Stomach (tissue), 9 donors: ENCODE data around the gene SGK1. TPM values are rescaled to one million over a fixed set of nuclear protein-coding genes. Genes with fewer than 3 reads are reported as not detected.

Experiments used
- DNase-seq, 2 donors: peaks; one replicate each; pipeline versions ENCODE4 v3.0.0 to v3.0.0-alpha.2; 2013 to 2019
- H3K27ac ChIP-seq, 5 donors: fragments of 200-600 bp in 4 of 5; sonication (generic) in 4 of 5; one replicate each; pipeline ENCODE4 v1.5.1; 2013 to 2019; ENCODE audit warnings: mild to moderate bottlenecking in 1 of 5, moderate library complexity in 1 of 5
- H3K27me3 ChIP-seq, 3 donors: fragments of 200-600 bp; sonication (generic); one replicate each; pipeline ENCODE4 v1.5.1; 2017 to 2019; ENCODE audit warnings: mixed run types in 1 of 3
- H3K36me3 ChIP-seq, 4 donors: fragments of 200-600 bp; sonication (generic); 1 replicate in 3 of 4; 2 replicates in 1 of 4; pipeline ENCODE4 v1.5.1; 2016 to 2019
- H3K4me1 ChIP-seq, 4 donors: fragments of 200-600 bp; sonication (generic); one replicate each; pipeline ENCODE4 v1.5.1; 2016 to 2019
- H3K4me3 ChIP-seq, 4 donors: fragments of 200-600 bp; sonication (generic) in 3 of 4; one replicate each; pipeline ENCODE4 v1.5.1; 2016 to 2019; ENCODE audit warnings: mild to moderate bottlenecking in 1 of 4
- H3K9me3 ChIP-seq, 4 donors: fragments of 200-600 bp; sonication (generic); one replicate each; pipeline ENCODE4 v1.5.1; 2016 to 2019
- EP300 ChIP-seq: sonication (generic); formaldehyde crosslinking; IDR thresholded peaks from one replicate; pipeline ENCODE4 v1.6.1; 2017; ENCODE audit warnings: antibody characterized with exemption
- POLR2A ChIP-seq, 4 donors: fragments of 450-650 bp; IDR thresholded peaks; one replicate each; pipeline ENCODE4 v1.6.1; 2016; ENCODE audit warnings: antibody characterized with exemption in 4 of 4, control low read depth in 2 of 4, mild to moderate bottlenecking in 1 of 4, moderate library complexity in 1 of 4
- POLR2AphosphoS5 ChIP-seq, 3 donors: sonication (generic); formaldehyde crosslinking; IDR thresholded peaks; one replicate each; pipeline ENCODE4 v1.6.1; 2016; ENCODE audit warnings: antibody characterized with exemption in 3 of 3
- WGBS, 5 donors: extraction: QIAGEN DNeasy Blood & Tissue Kit in 3 of 5; methylation state at CpG; one replicate each; pipeline versions ENCODE4 v1.1.5 to v1.1.7; 2013 to 2018; 5-methylcytosine and 5-hydroxymethylcytosine counted together
- intact Hi-C: fragments of 100-400 bp; cut with DNase I; formaldehyde crosslinking; loops from one replicate; pipeline ENCODE4 v1.15.1; 2023; ENCODE audit warnings: low total_unique reads
- polyA plus RNA-seq, 3 donors: library from polyadenylated mRNA; stranded (reverse); fragments of 200-250 nt; gene quantifications; one replicate each; pipeline ENCODE4 v1.2.3, GENCODE V29; 2013
- total RNA-seq, 5 donors: library from RNA; depleted of rRNA; stranded (reverse); fragments of >200 nt; gene quantifications; one replicate each; pipeline versions ENCODE4 v1.1.0 to v1.2.3, GENCODE V29; 2014 to 2016
- TF ChIP-seq, protein P1 (sequence below), 7 experiments: fragments of 450-650 bp in 4 of 7; fragments of 200-600 bp in 3 of 7; sonication (generic) in 3 of 7; IDR thresholded peaks; one replicate each; pipeline ENCODE4 v1.5.1; 2016 to 2019; ENCODE audit warnings: antibody characterized with exemption in 7 of 7, control low read depth in 2 of 7, mild to moderate bottlenecking in 1 of 7
- donor health status: healthy with polysubstance abuse.
- donor health status: Bipolar disorder and iron deficiency.
- donor health status: healthy.

SGK1 gene
- total and polyA plus RNA-seq, 8 donors = 72.3 to 347 (median 154) TPM

DNA sequence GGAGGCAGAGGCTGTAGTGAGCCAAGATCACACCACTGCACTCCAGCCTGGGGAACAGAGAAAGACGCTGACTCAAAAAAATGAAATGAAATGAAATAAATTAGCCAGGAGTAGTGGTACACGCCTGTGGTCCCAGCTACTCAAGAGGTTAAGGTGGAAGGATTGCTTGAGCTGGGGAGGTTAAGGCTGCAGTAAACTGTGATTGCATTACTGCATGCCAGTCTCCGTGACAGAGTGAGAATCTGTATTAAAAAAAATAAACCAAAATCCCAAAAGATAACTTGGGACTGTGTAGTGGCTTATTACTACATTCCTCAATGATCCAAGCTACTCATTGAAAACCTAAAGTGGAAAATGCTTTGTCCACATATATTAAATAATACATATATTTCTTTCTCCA is 87.0 kb downstream of the SGK1 start:
- H3K36me3 ChIP-seq = no peaks in the 10 kb centered on the region
- 83 to 93% (median 91%) methylated on average over 3 of the region's 3 CpGs for WGBS, 5 donors
- TF ChIP-seq EP300 = no peak
- no peak for TF ChIP-seq POLR2A (IDR thresholded peaks at IDR 0.05)
- no peak for TF ChIP-seq POLR2AphosphoS5 (IDR thresholded peaks at IDR 0.05)
- TF ChIP-seq, protein P1, sequence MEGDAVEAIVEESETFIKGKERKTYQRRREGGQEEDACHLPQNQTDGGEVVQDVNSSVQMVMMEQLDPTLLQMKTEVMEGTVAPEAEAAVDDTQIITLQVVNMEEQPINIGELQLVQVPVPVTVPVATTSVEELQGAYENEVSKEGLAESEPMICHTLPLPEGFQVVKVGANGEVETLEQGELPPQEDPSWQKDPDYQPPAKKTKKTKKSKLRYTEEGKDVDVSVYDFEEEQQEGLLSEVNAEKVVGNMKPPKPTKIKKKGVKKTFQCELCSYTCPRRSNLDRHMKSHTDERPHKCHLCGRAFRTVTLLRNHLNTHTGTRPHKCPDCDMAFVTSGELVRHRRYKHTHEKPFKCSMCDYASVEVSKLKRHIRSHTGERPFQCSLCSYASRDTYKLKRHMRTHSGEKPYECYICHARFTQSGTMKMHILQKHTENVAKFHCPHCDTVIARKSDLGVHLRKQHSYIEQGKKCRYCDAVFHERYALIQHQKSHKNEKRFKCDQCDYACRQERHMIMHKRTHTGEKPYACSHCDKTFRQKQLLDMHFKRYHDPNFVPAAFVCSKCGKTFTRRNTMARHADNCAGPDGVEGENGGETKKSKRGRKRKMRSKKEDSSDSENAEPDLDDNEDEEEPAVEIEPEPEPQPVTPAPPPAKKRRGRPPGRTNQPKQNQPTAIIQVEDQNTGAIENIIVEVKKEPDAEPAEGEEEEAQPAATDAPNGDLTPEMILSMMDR (IDR thresholded peaks at IDR 0.05) = no peak
- no peaks in the 10 kb centered on the region for H3K9me3 ChIP-seq
- no peak for DNase-seq
- peaks cover 0 to 7% (median 0%) of the 10 kb centered on the region in 4 donors for H3K4me1 ChIP-seq
- H3K4me3 ChIP-seq = no peak overlapping the region
- no peak overlapping the region for H3K27ac ChIP-seq
- intact Hi-C loops = no loop called here
- no peaks in the 10 kb centered on the region for H3K27me3 ChIP-seq

DNA sequence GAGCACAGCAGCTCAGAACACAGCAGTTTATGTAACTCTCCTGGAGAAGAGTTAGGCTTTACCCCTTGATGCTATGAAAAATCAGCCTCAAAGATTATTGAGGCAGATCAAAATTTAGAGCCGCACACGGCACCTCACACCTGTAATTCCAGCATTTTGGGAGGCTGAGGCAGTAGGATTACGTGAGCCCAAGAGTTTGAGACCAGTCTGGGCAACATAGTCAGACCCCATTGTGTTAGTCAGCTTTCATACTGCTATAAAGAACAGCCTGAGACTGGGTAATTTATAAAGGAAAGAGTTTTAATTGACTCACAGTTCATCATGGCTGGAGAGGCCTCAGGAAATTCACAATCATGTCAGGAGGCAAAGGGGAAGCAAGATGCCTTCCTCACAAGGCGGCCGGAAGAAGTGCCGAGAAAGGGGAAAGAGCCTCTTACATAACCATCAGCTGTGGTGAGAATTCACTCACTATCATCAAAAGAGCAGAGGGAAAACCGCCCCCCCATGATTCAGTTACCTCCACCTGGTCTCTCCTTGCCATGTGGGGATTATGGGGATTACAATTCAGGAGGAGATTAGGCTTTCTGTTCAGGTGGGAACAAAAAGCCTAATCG is 87.7 kb downstream of the SGK1 start:
- WGBS, 5 donors = 81 to 89% (median 85%) methylated on average over 8 of the region's 8 CpGs
- no peak for TF ChIP-seq POLR2A (IDR thresholded peaks at IDR 0.05)
- TF ChIP-seq POLR2AphosphoS5 (IDR thresholded peaks at IDR 0.05) = no peak
- no peak for TF ChIP-seq EP300
- TF ChIP-seq, protein P1 (IDR thresholded peaks at IDR 0.05) = no peak
- no peaks in the 10 kb centered on the region for H3K4me1 ChIP-seq
- H3K36me3 ChIP-seq = no peaks in the 10 kb centered on the region
- no peaks in the 10 kb centered on the region for H3K9me3 ChIP-seq
- H3K27me3 ChIP-seq = no peaks in the 10 kb centered on the region
- no peak overlapping the region for H3K4me3 ChIP-seq
- peak overlapping the region in 2 of 5 donors; percentile 32 to 52 for H3K27ac ChIP-seq
- peak in 1 of 2 donors; percentile 28 for DNase-seq
- intact Hi-C loops = no loop called here

DNA sequence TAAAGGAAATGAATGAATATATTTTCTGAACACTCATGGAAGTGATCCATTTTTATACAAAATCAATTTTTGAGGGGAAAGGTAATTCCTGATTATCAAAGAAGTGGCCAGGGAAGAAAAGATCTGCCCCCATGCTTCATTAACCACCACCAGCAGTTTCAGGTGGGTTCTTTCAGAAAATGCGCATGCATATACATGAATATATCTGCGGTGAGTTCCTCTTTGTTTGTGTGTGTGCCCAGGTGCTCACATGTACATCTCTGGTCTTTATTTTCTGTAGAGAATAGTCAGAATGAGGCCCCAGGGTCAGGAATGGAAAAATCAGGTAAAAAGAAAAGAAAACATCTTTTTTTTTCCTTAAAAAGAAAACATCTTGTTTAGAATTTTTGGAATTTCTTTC is 88.4 kb downstream of the SGK1 start:
- Histone ChIP-seq H3K36me3 (no peaks in the 10 kb centered on the region), H3K27ac (no peak overlapping the region), H3K4me1 (no peaks in the 10 kb centered on the region), H3K9me3 (no peaks in the 10 kb centered on the region), H3K27me3 (no peaks in the 10 kb centered on the region), H3K4me3 (no peak overlapping the region)
- 87 to 96% (median 95%) methylated on average over 2 of the region's 2 CpGs for WGBS, 5 donors
- DNase-seq = no peak
- TF ChIP-seq POLR2A (IDR thresholded peaks at IDR 0.05) (no peak), POLR2AphosphoS5 (IDR thresholded peaks at IDR 0.05) (no peak), EP300 (no peak)
- TF ChIP-seq, protein P1 (IDR thresholded peaks at IDR 0.05) = no peak
- intact Hi-C loops = no loop called here

DNA sequence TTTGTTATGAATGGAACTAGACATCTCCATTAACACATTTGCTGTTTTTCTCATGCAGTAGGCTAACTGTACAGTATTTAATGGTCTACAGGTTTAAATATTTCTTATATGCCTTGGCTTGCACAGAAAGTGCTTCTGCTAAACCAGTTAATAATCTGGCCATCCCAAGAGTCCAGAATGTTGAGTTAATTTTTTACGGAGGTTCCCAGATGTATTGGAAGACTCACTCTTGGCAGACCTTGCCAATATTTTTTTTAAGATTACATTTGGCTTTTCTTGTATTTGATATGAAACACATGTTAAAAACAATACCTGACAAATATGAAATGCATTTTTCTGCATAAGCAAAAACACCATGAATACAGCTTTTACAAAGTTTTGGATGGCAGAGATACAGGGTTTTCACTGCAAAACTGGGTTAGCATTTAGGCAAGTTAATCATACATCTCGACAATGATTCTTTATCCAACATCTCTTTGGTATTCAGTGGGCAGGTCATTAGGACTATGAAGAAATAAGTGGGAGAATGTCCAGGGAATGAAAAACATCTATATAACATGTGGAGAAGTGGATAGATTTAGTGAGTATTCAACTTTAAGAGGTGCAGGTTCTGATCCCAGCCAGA is 94.0 kb downstream of the SGK1 start:
- no peaks in the 10 kb centered on the region for H3K9me3 ChIP-seq
- H3K4me3 ChIP-seq = no peak overlapping the region
- TF ChIP-seq EP300 (no peak), POLR2AphosphoS5 (IDR thresholded peaks at IDR 0.05) (no peak), POLR2A (IDR thresholded peaks at IDR 0.05) (no peak)
- TF ChIP-seq, protein P1 (IDR thresholded peaks at IDR 0.05) = no peak
- no peaks in the 10 kb centered on the region for H3K4me1 ChIP-seq
- H3K36me3 ChIP-seq = no peaks in the 10 kb centered on the region
- H3K27ac ChIP-seq = no peak overlapping the region
- DNase-seq = no peak
- no peaks in the 10 kb centered on the region for H3K27me3 ChIP-seq
- WGBS, 5 donors = 75 to 83% (median 80%) methylated on average over 2 of the region's 2 CpGs
- intact Hi-C loops = no loop called here
